Putamen (tissue), 1 donor: ENCODE measurements around the gene CAPG.
"Not testable (repeated sequence)": the region's sequence is repeated elsewhere in the genome, so short reads cannot be mapped to it uniquely, and the experiment has no call there.

ENCODE experiments used
- DNase-seq: peaks from one replicate; pipeline ENCODE4 v3.0.0-alpha.2; 2016; ENCODE audit warnings: low spot score

CAPG gene

GRCh38 chr2:85396531-85397470, 13.4 kb downstream of the CAPG start:
- DNase-seq, result no peak

GRCh38 chr2:85395912-85396475, 14.2 kb downstream of the CAPG start:
- DNase-seq, result no peak

- no peak for DNase-seq
Measured at GRCh38 chr2:85394976-85395375, 15.2 kb downstream of the CAPG start.

- DNase-seq, result peak; percentile 81
Measured at GRCh38 chr2:85394261-85394681, 15.9 kb downstream of the CAPG start.

GRCh38 chr2:85393836-85394235, 16.3 kb downstream of the CAPG start:
- DNase-seq, result no peak

GRCh38 chr2:85390941-85391669, 19.1 kb downstream of the CAPG start:
- DNase-seq, result no peak

GRCh38 chr2:85388878-85389538, 21.2 kb downstream of the CAPG start:
- no peak for DNase-seq

- no peak for DNase-seq
Measured at GRCh38 chr2:85387754-85388153, 22.4 kb downstream of the CAPG start.

- DNase-seq, result no peak
Measured at GRCh38 chr2:85385746-85386145, 24.4 kb downstream of the CAPG start.

GRCh38 chr2:85383850-85384249, 26.3 kb downstream of the CAPG start:
- no peak for DNase-seq

- not testable (repeated sequence) for DNase-seq
Measured at GRCh38 chr2:85383151-85383550, 27.0 kb downstream of the CAPG start.

GRCh38 chr2:85380048-85380447, 30.1 kb downstream of the CAPG start:
- DNase-seq, result no peak

- DNase-seq, result no peak
Measured at GRCh38 chr2:85378257-85378656, 31.9 kb downstream of the CAPG start.

- no peak for DNase-seq
Measured at GRCh38 chr2:85377083-85377482, 33.1 kb downstream of the CAPG start.

- no peak for DNase-seq
Measured at GRCh38 chr2:85376291-85377065, 33.7 kb downstream of the CAPG start.

GRCh38 chr2:85371045-85371444, 39.1 kb downstream of the CAPG start:
- no peak for DNase-seq

- no peak for DNase-seq
Measured at GRCh38 chr2:85369500-85369899, 40.7 kb downstream of the CAPG start.

GRCh38 chr2:85368921-85369320, 41.2 kb downstream of the CAPG start:
- no peak for DNase-seq

GRCh38 chr2:85367180-85367579, 43.0 kb downstream of the CAPG start:
- no peak for DNase-seq

- DNase-seq, result not testable (repeated sequence)
Measured at GRCh38 chr2:85362653-85363387, 47.3 kb downstream of the CAPG start.

- DNase-seq, result no peak
Measured at GRCh38 chr2:85357736-85358135, 52.4 kb downstream of the CAPG start.
